NCI-H2171 treated with DMSO at 0.1 percent for 48 hours (cell line): ENCODE data around the gene HS3ST4.

ENCODE experiments used
- DNase-seq: peaks from one replicate; lab custom pipeline; 2025; lab: John Stamatoyannopoulos, UW

Gene HS3ST4

DNA sequence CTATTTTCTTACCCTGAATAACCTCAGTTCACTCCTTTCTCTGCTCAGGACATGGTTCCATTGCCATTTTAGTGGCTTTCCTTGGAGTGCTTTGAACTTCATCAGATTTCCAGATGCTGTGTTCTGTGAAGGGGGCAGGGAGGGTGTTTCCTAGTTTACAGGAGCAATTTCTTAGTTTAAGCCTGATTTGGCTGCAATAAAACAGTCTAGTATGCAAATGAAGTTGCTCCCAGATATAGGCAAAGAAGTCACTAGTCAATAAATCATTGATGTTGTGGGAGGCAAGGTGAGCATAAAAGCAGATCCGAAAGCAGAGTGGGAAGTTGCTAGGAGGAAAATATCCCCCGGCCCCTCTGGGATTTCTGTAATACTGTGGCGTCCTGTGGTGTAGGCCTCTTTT lies 202.3 kb downstream of the HS3ST4 start:
- no peak for DNase-seq

- DNase-seq, result no peak
Observed at GRCh38 chr16:25895380-25895779, 203.6 kb downstream of the HS3ST4 start.

DNA sequence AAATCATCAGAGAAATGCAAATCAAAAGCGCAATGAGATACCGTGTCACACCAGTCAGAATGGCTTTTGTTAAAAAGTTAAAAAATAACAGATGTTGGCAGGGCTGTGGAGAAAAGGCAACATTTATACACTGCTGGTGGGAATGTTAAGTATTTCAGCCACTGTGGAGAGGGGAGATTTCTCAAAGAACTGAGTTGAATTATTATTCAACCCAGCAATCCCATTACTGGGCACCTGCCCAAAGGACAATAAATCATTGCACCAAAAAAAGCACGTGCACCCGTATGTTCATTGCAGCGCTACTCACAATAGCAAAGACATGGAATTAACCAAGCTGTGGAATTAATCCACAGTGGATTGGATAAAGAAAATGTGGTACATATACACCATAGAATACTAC lies 204.7 kb downstream of the HS3ST4 start:
- DNase-seq, result no peak

GRCh38 chr16:25897702-25898101 lies 205.9 kb downstream of the HS3ST4 start:
- DNase-seq, result no peak

- no peak for DNase-seq
Observed at GRCh38 chr16:25905810-25906209, 214.1 kb downstream of the HS3ST4 start.

GRCh38 chr16:25910971-25911370 lies 219.2 kb downstream of the HS3ST4 start:
- no peak for DNase-seq

- no peak for DNase-seq
Observed at GRCh38 chr16:25912321-25912720, 220.6 kb downstream of the HS3ST4 start.

DNA sequence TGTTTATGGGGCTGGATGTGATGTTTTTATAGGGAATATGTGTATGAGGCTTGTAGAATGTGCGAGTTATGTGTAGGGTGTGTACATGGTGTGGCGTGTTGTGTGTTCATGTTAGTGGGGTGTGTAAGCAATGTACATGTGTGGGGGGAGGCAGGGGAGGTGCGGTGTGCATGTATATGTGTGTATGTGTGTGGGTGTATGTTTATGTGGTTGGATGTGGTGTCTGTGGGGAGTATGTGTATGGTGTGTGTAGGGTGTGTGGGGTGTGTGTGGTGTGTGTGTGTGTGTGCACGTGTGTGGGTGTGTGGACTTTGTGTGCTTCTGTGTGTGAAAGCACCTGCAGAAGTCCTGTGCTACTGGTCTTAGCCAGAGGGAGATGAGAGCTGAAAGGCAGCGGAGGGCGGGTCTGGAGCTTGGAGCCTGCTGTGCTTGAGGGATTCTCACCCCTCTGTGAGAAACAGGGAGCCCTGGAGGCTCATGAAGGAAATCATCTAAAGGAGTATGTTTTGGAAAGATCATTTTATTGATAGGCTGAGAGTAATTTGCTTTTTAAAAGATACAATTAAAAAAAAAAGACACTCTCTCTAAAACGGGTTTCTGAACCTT lies 222.7 kb downstream of the HS3ST4 start:
- DNase-seq, result no peak

- no peak for DNase-seq
Observed at GRCh38 chr16:25916037-25916436, 224.3 kb downstream of the HS3ST4 start.

DNA sequence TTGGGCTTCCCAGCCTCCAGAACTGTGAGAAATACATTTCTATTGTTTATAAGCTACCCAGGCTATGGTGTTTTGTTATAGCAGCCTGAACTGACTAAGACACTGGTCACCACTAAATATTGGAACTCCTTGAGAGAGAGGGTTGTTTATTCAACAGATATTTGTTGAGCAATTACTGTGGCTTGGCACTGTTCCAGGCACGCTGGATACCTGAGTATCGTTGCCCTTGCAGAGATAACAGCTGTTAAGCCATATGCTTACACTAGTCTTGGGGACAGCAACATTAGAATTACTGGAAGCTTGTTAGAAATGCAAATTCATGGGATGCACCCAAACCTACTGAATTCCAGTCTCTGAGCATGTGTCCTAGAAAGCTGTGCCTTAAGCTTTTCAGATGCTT lies 230.7 kb downstream of the HS3ST4 start:
- peak; percentile 27 for DNase-seq

- no peak for DNase-seq
Observed at GRCh38 chr16:25925421-25925820, 233.7 kb downstream of the HS3ST4 start.

DNA sequence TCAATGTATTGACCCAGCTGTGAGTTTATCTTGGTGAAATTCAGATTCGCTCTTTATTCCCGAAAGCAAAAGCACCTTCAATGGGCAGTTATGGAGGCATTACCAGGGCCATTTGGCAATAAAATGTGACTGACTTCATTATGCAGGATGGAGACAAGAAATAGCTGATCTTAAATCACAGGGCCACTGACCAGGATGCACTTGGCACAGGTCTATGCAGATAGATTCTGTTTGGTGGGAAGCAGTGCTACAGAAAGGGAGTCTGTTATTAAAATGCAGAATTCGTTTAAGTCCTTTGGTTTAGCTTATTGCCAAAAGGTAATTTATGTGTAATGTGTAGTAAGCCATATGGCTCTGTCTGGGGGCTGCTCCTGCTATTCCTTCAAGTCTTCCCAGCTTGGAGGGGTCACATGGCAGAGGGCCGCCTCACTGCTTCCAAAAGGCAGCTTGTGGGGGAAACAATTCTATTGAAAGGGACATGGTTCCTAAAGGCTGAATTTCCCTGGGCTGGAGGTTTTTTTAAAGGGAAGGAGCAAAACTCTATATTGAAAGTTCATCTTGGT lies 239.8 kb downstream of the HS3ST4 start:
- no peak for DNase-seq

- DNase-seq, result no peak
Observed at GRCh38 chr16:25941800-25942499, 250.2 kb downstream of the HS3ST4 start.

DNA sequence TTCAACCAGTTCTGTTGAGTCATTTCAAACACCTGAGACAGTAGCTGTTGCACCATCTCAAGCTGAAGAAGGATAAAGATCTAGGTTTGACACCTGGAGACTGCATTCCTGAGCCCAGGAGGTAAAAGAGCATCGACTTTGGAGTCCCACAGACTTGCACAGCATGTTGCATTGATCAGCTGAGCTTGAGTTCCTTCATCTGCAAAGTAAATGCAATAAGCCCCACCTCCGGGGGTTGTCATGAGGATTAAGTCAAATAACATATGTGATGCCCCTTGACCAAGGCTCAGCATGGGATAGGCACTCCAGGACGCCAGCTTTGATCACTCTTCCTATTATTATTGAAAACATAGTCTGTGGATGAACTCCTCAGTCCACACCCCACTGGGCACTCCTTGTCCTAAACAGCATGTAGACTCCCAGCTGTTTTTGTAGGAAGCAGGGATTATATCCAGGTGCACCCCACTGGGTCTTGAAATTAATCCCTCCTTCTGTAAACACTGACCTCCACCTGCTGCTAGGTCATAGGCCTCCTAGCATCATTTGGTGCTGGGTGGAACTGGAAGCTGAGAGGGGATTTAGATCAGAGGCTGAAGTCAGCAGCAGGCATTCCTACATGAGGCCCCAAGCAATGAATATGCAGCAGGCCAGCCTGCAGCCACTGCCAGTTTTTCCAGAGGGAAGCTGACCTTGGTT lies 259.0 kb downstream of the HS3ST4 start:
- DNase-seq, result no peak

DNA sequence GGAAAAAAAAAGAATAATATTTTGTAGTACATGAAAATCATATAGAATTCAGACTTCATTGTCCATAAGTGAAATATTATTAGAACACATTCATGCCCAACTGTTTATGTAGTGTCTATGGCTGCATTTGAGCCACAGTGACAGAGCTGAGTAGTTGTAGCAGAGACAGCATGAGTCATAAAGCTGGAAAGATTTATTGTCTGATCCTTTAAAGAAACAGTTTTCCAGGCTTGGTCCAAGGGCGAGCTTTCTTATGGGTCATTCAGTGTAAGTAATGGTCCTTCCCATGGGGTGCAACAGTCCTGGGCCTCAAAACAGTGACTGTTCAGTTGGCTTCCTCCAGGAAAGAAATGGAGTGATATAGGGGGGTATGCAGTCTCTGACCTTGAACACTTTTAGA lies 260.2 kb downstream of the HS3ST4 start:
- no peak for DNase-seq

DNA sequence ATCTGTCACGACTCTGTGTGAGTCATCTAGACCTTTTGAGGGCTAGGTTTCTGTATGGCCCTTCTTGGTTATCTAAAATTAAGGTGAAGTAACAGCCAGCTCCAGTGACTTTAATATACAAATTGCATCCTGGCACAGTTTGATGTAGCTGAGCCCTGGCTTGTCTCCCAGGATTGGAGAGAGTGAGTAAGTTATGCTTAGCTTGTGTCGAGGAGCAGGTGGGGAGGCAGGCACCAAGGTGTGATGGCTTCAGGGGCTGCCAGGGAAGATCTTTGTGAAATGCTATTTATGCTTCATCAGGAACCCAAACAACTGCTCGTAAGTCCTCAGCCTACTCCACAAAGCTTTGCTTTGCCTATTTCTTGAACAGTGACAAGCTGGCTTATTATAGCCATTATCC lies 261.2 kb downstream of the HS3ST4 start:
- DNase-seq, result no peak

GRCh38 chr16:25957707-25958106 lies 265.9 kb downstream of the HS3ST4 start:
- DNase-seq, result no peak

GRCh38 chr16:25959221-25959620 lies 267.5 kb downstream of the HS3ST4 start:
- DNase-seq, result no peak

- DNase-seq, result no peak
Observed at GRCh38 chr16:25966172-25967097, 274.7 kb downstream of the HS3ST4 start.

DNA sequence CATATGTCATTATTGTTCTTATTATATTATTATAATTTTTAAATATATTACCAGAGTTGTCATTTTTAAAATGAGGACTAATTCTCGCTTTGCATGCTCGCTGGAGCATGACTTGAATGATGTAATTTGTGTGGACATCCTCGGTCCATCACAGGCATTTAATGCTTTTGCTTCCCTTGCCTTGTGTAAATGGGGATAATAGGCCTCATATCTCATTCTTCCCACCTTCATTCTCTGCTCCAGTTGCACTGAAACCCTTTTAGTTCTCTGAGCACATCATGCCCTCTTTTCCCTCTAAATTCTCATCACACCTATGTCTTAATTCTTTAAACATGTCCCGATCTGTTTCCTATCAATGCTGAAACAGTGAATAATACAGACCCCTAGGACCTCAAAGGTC lies 285.4 kb downstream of the HS3ST4 start:
- DNase-seq, result no peak

GRCh38 chr16:25978218-25978617 lies 286.5 kb downstream of the HS3ST4 start:
- DNase-seq, result no peak

- peak; percentile 44 for DNase-seq
Observed at GRCh38 chr16:25988084-25988483, 296.3 kb downstream of the HS3ST4 start.
